GM12872 (cell line): ENCODE data around the gene GPN2.

Experiments
- TF ChIP-seq, protein P1 (sequence below): IDR thresholded peaks from 3 replicates; pipeline ENCODE4 v1.5.1; 2011; ENCODE audit warnings: low read depth, mild to moderate bottlenecking, low read length, moderate library complexity; ENCODE audit not compliant: insufficient read depth

Gene GPN2

DNA sequence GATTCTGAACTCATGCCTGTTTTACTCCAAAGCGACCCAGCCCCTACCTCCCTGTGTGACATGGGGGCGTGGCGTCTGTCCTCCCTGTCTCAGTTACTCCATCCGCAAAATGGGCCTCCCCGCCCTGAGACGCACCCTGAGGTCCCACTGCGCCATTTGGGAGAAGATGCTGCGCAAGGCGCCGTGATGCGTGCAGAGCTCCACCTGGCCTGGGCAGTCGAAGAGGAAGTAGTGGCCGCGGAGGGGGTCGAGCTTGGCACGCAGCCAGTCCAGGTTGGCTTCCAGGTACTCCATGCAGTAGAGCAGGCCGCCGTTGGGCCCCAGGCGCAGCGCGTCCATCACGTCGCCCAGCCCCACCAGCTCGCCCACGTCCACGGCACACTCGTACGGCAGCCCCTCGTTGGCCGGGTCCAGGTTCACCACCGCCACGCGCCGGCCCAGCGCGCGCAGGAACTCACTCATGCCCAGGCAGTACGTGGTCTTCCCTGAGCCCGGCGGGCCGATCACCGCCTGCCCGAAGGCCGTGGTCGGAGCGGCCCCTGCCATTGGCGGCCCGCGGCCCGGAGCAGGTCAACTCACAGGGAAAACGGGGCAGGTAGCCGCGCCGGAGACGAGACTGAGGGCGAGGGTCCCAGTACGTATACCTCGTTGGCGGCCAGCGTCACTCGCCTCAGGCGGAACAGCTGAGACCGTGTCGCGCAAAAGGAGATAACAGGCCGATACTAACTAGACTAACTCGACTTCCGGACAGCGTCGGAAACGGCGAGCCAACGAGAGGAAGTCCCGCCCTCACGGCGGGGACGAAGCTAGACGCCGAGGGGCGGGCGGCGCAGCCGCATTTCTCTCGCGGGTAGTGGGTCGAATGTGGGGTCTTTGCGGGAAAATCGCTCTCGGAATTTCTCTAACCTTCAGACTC lies at the start of gene GPN2:
TSS of gene GPN2 (minus strand) at position 733 of the 916 bp plus-strand sequence. CDS start at position 546, 187 bp downstream.
- TF ChIP-seq, protein P1, sequence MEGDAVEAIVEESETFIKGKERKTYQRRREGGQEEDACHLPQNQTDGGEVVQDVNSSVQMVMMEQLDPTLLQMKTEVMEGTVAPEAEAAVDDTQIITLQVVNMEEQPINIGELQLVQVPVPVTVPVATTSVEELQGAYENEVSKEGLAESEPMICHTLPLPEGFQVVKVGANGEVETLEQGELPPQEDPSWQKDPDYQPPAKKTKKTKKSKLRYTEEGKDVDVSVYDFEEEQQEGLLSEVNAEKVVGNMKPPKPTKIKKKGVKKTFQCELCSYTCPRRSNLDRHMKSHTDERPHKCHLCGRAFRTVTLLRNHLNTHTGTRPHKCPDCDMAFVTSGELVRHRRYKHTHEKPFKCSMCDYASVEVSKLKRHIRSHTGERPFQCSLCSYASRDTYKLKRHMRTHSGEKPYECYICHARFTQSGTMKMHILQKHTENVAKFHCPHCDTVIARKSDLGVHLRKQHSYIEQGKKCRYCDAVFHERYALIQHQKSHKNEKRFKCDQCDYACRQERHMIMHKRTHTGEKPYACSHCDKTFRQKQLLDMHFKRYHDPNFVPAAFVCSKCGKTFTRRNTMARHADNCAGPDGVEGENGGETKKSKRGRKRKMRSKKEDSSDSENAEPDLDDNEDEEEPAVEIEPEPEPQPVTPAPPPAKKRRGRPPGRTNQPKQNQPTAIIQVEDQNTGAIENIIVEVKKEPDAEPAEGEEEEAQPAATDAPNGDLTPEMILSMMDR = no peak

DNA sequence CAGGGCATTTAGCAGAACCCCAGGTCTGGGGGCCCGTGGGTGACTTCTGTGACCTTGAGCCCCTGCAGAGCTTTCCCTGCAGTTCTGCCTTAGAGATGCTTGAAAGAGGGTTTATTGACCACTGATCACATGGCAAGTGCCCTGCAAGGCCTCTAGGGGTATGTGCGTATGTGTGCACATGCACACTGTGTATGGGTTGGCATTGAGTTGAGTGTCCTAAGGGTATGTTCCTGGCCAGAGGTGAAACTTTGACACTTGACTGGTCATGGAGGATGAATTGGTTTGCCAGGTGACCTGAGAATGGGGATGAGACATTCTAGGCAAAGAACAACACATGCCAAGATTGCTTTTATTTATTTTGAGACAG lies 48.6 kb upstream of the GPN2 start:
- TF ChIP-seq, protein P1 = no peak

DNA sequence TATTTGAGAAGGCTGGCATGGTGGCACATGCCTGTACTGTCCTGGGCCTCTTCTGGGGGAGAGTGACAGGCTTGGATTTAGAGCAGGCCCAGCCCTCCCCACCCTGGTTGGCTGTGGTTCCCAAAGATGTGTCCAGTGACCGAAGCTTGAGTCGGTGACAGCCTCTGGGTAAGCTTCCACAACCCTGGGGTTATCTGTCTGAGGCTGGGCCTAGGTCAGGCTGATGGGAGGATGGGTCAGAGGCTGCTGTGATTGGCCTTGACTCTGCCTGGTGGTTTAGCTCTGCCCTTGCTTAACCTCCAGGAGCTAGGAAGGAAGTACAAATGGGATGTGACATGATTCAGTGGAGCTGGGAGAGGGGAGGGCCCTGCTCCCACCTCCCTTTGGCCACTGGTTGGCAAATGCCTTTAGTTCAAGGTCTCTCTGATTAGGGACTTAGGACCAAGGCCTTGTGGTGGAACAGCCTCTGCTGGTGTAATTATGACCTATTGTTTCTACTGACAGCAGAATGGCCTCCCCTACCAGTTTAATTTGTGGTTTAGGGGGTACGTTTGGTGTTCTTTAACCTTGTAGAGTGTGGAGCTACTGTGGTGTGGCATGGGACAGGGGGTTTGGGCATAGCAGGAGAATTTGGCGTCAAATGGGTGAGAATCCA lies 48.0 kb upstream of the GPN2 start:
- TF ChIP-seq, protein P1 = no peak

DNA sequence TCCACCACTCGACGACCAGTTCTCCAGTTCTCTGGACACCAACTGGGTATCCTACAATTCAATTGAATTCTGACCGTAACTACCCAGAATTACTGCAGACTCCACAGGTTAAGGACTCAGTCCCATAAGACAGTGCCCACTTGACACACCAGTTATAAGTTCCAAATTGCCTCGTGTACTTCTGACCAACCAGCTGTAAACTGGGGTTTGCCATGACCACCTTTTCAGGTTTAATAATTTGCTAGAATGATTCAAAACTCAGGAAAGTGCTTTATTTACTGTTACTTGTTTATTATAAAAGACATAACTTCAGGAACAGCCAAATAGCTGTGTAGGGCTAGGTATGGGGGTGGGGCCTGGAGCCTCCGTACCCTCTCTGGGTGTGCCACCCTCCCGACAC lies 46.7 kb upstream of the GPN2 start:
- TF ChIP-seq, protein P1 = no peak

DNA sequence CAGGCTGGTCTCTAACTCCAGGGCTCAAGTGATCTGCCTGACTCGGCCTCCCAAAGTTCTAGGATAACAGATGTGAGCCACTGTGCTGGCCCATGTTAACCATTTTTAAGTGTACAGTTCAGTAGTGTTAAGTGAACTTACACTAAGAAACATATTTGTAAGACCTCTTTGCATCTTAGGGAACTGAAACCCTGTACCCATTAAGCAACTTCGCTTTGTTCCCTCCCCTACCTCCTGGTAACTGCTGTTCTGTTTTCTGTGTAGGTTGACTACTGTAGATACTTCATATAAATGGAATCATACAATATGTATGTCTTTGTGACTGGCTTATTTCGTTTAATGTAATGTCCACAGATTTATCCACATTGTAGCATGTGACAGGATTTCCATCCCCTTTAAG lies 42.4 kb upstream of the GPN2 start:
- TF ChIP-seq, protein P1 = no peak

DNA sequence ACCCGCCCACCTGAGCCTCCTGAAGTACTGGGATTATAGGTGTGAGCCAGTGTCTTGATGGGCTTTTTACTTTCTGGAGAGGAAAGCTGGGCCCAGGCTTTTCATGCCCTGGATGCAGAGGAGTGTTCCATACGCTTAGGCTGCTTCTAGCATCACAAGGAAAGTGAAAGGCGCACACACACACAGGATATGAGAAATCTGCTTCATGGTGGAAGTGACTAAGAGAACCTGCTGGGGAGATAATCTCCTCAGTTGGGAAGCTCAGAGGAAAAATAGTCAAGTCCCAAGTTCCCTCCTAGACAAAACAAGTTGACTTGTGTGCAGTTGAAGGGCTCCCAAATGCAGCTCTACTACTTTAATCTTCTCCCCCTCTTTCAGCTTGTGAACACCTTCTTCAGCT lies 33.6 kb upstream of the GPN2 start:
- TF ChIP-seq, protein P1 = no peak

DNA sequence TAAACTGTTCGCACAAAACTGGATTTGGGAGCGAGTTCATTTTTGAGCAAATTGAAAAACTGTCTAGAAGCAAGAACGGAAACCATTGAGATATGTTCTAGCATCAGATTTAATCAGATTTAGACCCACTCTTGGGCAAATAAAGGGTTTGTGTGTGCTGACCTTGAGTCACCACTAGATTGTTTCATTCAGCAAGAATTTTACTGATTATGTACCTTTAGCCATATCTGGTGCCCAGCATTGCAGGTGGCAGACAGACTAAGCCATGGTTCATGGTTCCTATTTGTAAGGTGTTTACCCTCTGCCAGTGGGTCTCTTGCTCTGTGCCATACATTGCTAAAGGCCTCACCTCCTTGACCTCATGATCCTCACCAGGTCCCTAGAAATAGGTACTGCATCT lies 32.8 kb upstream of the GPN2 start:
- TF ChIP-seq, protein P1 = no peak
